Endothelial cell of umbilical vein (primary cell): ENCODE measurements around the gene PTGFRN. TPM values are rescaled to one million over a fixed set of nuclear protein-coding genes. Genes with fewer than 3 reads are reported as not detected.
A peak's percentile ranks its signal among the peaks of the same experiment; 100 is the strongest.

Source experiments
- BruUV-seq: library from RNA; stranded (reverse); fragments of 400-500 nt; replicated peaks from 2 replicates; lab custom pipeline; 2021; lab: Mats Ljungman, UMichigan
- CTCF ChIA-PET: fragments of 300-600, 350-600 bp; sonication (Branson Sonifier 250); formaldehyde crosslinking; loops from one replicate; lab custom pipeline; 2021; ENCODE audit warnings: antibody characterized with exemption, inconsistent platforms; lab: Charles Lee
- POLR2A ChIA-PET: fragments of 300-600, 350-600 bp; sonication (Branson Sonifier 250); formaldehyde crosslinking; loops from one replicate; lab custom pipeline; 2021; ENCODE audit warnings: antibody characterized with exemption, inconsistent platforms; lab: Charles Lee
- DNase-seq: peaks from one replicate; pipeline ENCODE4 v3.0.0-alpha.2; 2011; ENCODE audit warnings: low read depth, low spot score
- FAIRE-seq: peaks from 2 replicates; lab custom pipeline; 2011; peaks lifted over from hg19 to GRCh38; lab: Jason Lieb, UNC
- H2AFZ ChIP-seq: 2 replicates; pipeline ENCODE4 v1.6.0; 2012; ENCODE audit warnings: low read depth, low read length, control low read depth, inconsistent platforms
- H3K27ac ChIP-seq: 2 replicates; pipeline ENCODE4 v1.5.1; 2011; ENCODE audit warnings: low read depth, mild to moderate bottlenecking, control low read depth, low read length, moderate library complexity; ENCODE audit not compliant: insufficient read depth
- H3K27me3 ChIP-seq, 2 experiments: 2 replicates each; pipeline versions ENCODE4 v1.6.0 to v1.6.1; 2011; ENCODE audit warnings: low read length in 2 of 2, mixed read lengths in 1 of 2; ENCODE audit not compliant: control insufficient read depth in 2 of 2, insufficient read depth in 2 of 2
- H3K36me3 ChIP-seq, 2 experiments: 2 replicates in 1 of 2; 3 replicates in 1 of 2; pipeline ENCODE4 v1.5.1; 2011; ENCODE audit warnings: low read length in 2 of 2, mild to moderate bottlenecking in 1 of 2, moderate library complexity in 1 of 2; ENCODE audit not compliant: control insufficient read depth in 2 of 2, insufficient read depth in 2 of 2; ENCODE audit errors: extremely low read depth in 1 of 2
- H3K4me1 ChIP-seq: 3 replicates; pipeline ENCODE4 v1.5.1; 2011; ENCODE audit warnings: mild to moderate bottlenecking, low read length; ENCODE audit not compliant: control insufficient read depth, insufficient read depth; ENCODE audit errors: extremely low read depth
- H3K4me2 ChIP-seq: 2 replicates; pipeline ENCODE4 v1.6.1; 2011; ENCODE audit warnings: low read length, control low read depth, mixed read lengths; ENCODE audit not compliant: insufficient read depth
- H3K4me3 ChIP-seq, 3 experiments: fragments of 200-600 bp in 1 of 3; sonication (generic), shearing (Covaris generic) in 1 of 3; replicated peaks in 1 of 3; 2 replicates each; pipeline ENCODE4 v1.5.1; 2011 to 2016; ENCODE audit warnings: control low read depth in 3 of 3, low read length in 3 of 3, mild to moderate bottlenecking in 2 of 3, inconsistent platforms in 1 of 3, low read depth in 1 of 3, moderate library complexity in 1 of 3; ENCODE audit not compliant: insufficient read depth in 1 of 3
- H3K79me2 ChIP-seq: 2 replicates; pipeline ENCODE4 v1.6.0; 2012; ENCODE audit warnings: low read length, inconsistent platforms; ENCODE audit not compliant: control insufficient read depth, insufficient read depth
- H3K9ac ChIP-seq: replicated peaks from 2 replicates; pipeline ENCODE3; 2011; ENCODE audit warnings: low read length, control low read depth; ENCODE audit not compliant: insufficient read depth; ENCODE audit errors: extremely low read depth
- H3K9me1 ChIP-seq: replicated peaks from 3 replicates; pipeline ENCODE4 v1.6.0; 2011; ENCODE audit warnings: mild to moderate bottlenecking, low read length; ENCODE audit not compliant: control insufficient read depth, insufficient read depth; ENCODE audit errors: extremely low read depth
- H3K9me3 ChIP-seq: replicated peaks from 2 replicates; pipeline ENCODE4 v1.5.1; 2012; ENCODE audit warnings: low read length, inconsistent platforms; ENCODE audit not compliant: control insufficient read depth, insufficient read depth
- H4K20me1 ChIP-seq: replicated peaks from 2 replicates; pipeline ENCODE3; 2011; ENCODE audit warnings: mild to moderate bottlenecking, low read length; ENCODE audit not compliant: control insufficient read depth, insufficient read depth; ENCODE audit errors: extremely low read depth
- CTCF ChIP-seq, 2 donors: IDR thresholded peaks; 1 replicate in 1 of 2; 2 replicates in 1 of 2; pipeline ENCODE4 v1.5.1; 2011; ENCODE audit warnings: low read length in 2 of 2, mild to moderate bottlenecking in 2 of 2, moderate library complexity in 2 of 2, control low read depth in 1 of 2, inconsistent platforms in 1 of 2, low read depth in 1 of 2; ENCODE audit not compliant: insufficient read depth in 1 of 2; ENCODE audit errors: extremely low read depth in 1 of 2
- EZH2 ChIP-seq: IDR thresholded peaks from 2 replicates; pipeline ENCODE4 v1.6.1; 2012; ENCODE audit warnings: borderline replicate concordance, low read depth, mild to moderate bottlenecking, moderate library complexity, low read length, inconsistent platforms; ENCODE audit not compliant: severe bottlenecking
- FOS ChIP-seq: IDR thresholded peaks from 2 replicates; pipeline ENCODE4 v1.6.1; 2011; ENCODE audit warnings: mild to moderate bottlenecking, low read length, moderate library complexity, borderline replicate concordance; ENCODE audit not compliant: insufficient read depth
- GATA2 ChIP-seq: IDR thresholded peaks from 2 replicates; pipeline ENCODE4 v1.7.0; 2011; ENCODE audit warnings: low read depth, mild to moderate bottlenecking, moderate library complexity, mixed read lengths, low read length; ENCODE audit not compliant: insufficient read length, insufficient read depth
- JUN ChIP-seq: IDR thresholded peaks from 2 replicates; pipeline ENCODE4 v1.6.1; 2011; ENCODE audit warnings: borderline replicate concordance, low read depth; ENCODE audit not compliant: insufficient read length, insufficient read depth
- MAX ChIP-seq: IDR thresholded peaks from 2 replicates; pipeline ENCODE4 v1.6.1; 2011; ENCODE audit not compliant: insufficient read depth, insufficient read length
- MYC ChIP-seq: IDR thresholded peaks from one replicate; pipeline ENCODE4 v1.6.1; 2011; ENCODE audit warnings: mild to moderate bottlenecking, low read depth, low read length
- POLR2A ChIP-seq: IDR thresholded peaks from 2 replicates; pipeline ENCODE4 v1.6.1; 2012; ENCODE audit warnings: low read depth, mild to moderate bottlenecking, control low read depth, low read length
- POLR2AphosphoS5 ChIP-seq: IDR thresholded peaks from 2 replicates; pipeline ENCODE4 v1.6.1; 2012; ENCODE audit warnings: low read depth, mild to moderate bottlenecking, control low read depth, low read length, moderate library complexity; ENCODE audit not compliant: insufficient read depth
- dilution Hi-C: fragments of 300-500 bp; cut with MboI; formaldehyde crosslinking; loops from one replicate; pipeline ENCODE4 v1.15.0; 2019; ENCODE audit warnings: low sequenced_read_pairs; ENCODE audit not compliant: extremely low pct_ligation_motif_present
- intact Hi-C: fragments of 100-400 bp; cut with micrococcal nuclease; formaldehyde crosslinking; loops from one replicate; pipeline ENCODE4 v1.10.0; 2022
- polyA plus RNA-seq, 4 experiments: library from polyadenylated mRNA; depleted of rRNA in 3 of 4; stranded (reverse) in 3 of 4; unstranded in 1 of 4; fragments of >200 nt; gene quantifications; 2 replicates each; pipeline versions ENCODE4 v1.2.1 to v1.2.3, GENCODE V29; 2011 to 2012; ENCODE audit warnings: missing spikeins in 1 of 4
- total RNA-seq: library from RNA; stranded (reverse); gene quantifications from 2 replicates; pipeline ENCODE4 v1.2.3, GENCODE V29; 2021

Gene PTGFRN
- total and polyA plus RNA-seq, 2 donors (not counting 3 experiments of a cell fraction or from before 2014, with no cell fraction given): 39.6 to 60.7 TPM

- Histone ChIP-seq H3K9me3 (no peaks in the 10 kb centered on the region), H3K4me2 (peak overlapping the region; percentile 43), H3K36me3 (no peaks in the 10 kb centered on the region), H3K9ac (peak overlapping the region; percentile 78), H3K9me1 (no peaks in the 10 kb centered on the region), H3K79me2 (no peaks in the 10 kb centered on the region), H4K20me1 (no peaks in the 10 kb centered on the region), H3K4me1 (peaks cover 15% of the 10 kb centered on the region), H3K27me3 (peaks cover 1 to 3% of the 10 kb centered on the region in 2 experiments), H3K27ac (peak overlapping the region; percentile 72), H2AFZ (peak overlapping the region; percentile 84), H3K4me3 (peak overlapping the region in 2 of 3 experiments; percentile 19 to 32)
- ChIA-PET CTCF (interaction anchor here (1.4 to 3.6 kb wide), 3 partner anchors 25 to 115 kb away, joined by 4 to 12 read pairs (median 12); no protein-coding TSS in a partner anchor), POLR2A (no interaction called here)
- dilution Hi-C loops: no loop called here
- BruUV-seq: no TSS peak
- intact Hi-C loops: loop anchor here (1.0 kb wide), 4 partner anchors 7 to 176 kb away; no protein-coding TSS in a partner anchor
- FAIRE-seq: peak; percentile 50
- DNase-seq: peak; percentile 72
- TF ChIP-seq MYC (no peak), JUN (no peak), FOS (no peak), CTCF (IDR thresholded peaks at IDR 0.05; ENCODE audit: extremely low read depth in 1 of 2, insufficient read depth in 1 of 2, low read depth in 1 of 2, low read length in 2 of 2) (no peak), GATA2 (no peak), POLR2AphosphoS5 (no peak), POLR2A (no peak), EZH2 (no peak), MAX (no peak)
These were observed 30.8 kb upstream of the PTGFRN start for GRCh38 chr1:116878804-116879477.
